HCT116 (cell line): ENCODE measurements around the gene SLC16A3.
A peak's percentile ranks its signal among the peaks of the same experiment; 100 is the strongest.

Experiments
- EGR1 ChIP-seq: IDR thresholded peaks from 2 replicates; pipeline ENCODE4 v1.6.1; 2012; ENCODE audit warnings: low read depth
- EZH2 ChIP-seq: fragments of 200-600 bp; sonication (generic); IDR thresholded peaks from 2 replicates; pipeline ENCODE4 v1.6.1; 2017; ENCODE audit warnings: antibody characterized with exemption, mixed run types
- EZH2phosphoT487 ChIP-seq: fragments of 200-600 bp; IDR thresholded peaks from 2 replicates; pipeline ENCODE4 v1.6.1; 2018; ENCODE audit warnings: antibody characterized with exemption, borderline replicate concordance
- JUND ChIP-seq: IDR thresholded peaks from 2 replicates; pipeline ENCODE4 v1.6.1; 2012
- MAX ChIP-seq: IDR thresholded peaks from 2 replicates; pipeline ENCODE4 v1.6.1; 2012
- POLR2A ChIP-seq: IDR thresholded peaks from 2 replicates; pipeline ENCODE4 v1.7.0; 2011; ENCODE audit warnings: borderline replicate concordance; ENCODE audit not compliant: insufficient read depth, insufficient read length; ENCODE audit errors: extremely low read depth
- POLR2AphosphoS5 ChIP-seq: IDR thresholded peaks from 2 replicates; pipeline ENCODE4 v1.6.1; 2011; ENCODE audit warnings: mild to moderate bottlenecking, low read depth, low read length, moderate library complexity
- RAD21 ChIP-seq: IDR thresholded peaks from 2 replicates; pipeline ENCODE4 v1.6.1; 2012; ENCODE audit warnings: low read depth, mild to moderate bottlenecking
- SP1 ChIP-seq: IDR thresholded peaks from 2 replicates; pipeline ENCODE4 v1.6.1; 2012; ENCODE audit warnings: low read depth
- SRF ChIP-seq: IDR thresholded peaks from 2 replicates; pipeline ENCODE4 v1.6.1; 2012; ENCODE audit warnings: low read depth
- ZFX ChIP-seq: fragments of 450-650 bp; IDR thresholded peaks from 2 replicates; pipeline ENCODE4 v1.6.1; 2017
- ZNF274 ChIP-seq: fragments of 200-500 bp; sonication (Bioruptor generic); IDR thresholded peaks from 2 replicates; pipeline ENCODE4 v1.6.1; 2014; ENCODE audit warnings: mild to moderate bottlenecking, low read depth, low read length, inconsistent platforms
- TF ChIP-seq, protein P1 (sequence below), 3 experiments: fragments of 200-600 bp in 1 of 3; sonication (generic) in 1 of 3; IDR thresholded peaks in 2 of 3; conservative IDR thresholded peaks in 1 of 3; 2 replicates each; pipeline ENCODE4 v1.5.1; 2012 to 2017; ENCODE audit warnings: low read depth in 2 of 3, low read length in 2 of 3, antibody characterized with exemption in 1 of 3, borderline replicate concordance in 1 of 3, control low read depth in 1 of 3, mild to moderate bottlenecking in 1 of 3, mixed read lengths in 1 of 3, mixed run types in 1 of 3, moderate library complexity in 1 of 3; ENCODE audit not compliant: insufficient read depth in 1 of 3
- TF ChIP-seq, protein P2 (sequence below): IDR thresholded peaks from 2 replicates; pipeline ENCODE4 v1.6.1; 2012

GRCh38 chr17:82241926-82242697, 13.3 kb downstream of the SLC16A3 start:
- TF ChIP-seq POLR2A: no peak
- TF ChIP-seq, protein P1, sequence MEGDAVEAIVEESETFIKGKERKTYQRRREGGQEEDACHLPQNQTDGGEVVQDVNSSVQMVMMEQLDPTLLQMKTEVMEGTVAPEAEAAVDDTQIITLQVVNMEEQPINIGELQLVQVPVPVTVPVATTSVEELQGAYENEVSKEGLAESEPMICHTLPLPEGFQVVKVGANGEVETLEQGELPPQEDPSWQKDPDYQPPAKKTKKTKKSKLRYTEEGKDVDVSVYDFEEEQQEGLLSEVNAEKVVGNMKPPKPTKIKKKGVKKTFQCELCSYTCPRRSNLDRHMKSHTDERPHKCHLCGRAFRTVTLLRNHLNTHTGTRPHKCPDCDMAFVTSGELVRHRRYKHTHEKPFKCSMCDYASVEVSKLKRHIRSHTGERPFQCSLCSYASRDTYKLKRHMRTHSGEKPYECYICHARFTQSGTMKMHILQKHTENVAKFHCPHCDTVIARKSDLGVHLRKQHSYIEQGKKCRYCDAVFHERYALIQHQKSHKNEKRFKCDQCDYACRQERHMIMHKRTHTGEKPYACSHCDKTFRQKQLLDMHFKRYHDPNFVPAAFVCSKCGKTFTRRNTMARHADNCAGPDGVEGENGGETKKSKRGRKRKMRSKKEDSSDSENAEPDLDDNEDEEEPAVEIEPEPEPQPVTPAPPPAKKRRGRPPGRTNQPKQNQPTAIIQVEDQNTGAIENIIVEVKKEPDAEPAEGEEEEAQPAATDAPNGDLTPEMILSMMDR (IDR thresholded peaks at IDR 0.05 in 2 of 3, conservative IDR thresholded peaks at IDR 0.05 in 1 of 3; ENCODE audit: borderline replicate concordance in 1 of 3, insufficient read depth in 1 of 3, low read depth in 2 of 3, low read length in 2 of 3): no peak
- TF ChIP-seq SRF: no peak
- peak; percentile 6; the same call in 1 of the 2 replicates for TF ChIP-seq JUND
- no peak for TF ChIP-seq EGR1
- TF ChIP-seq EZH2phosphoT487: no peak
- no peak for TF ChIP-seq RAD21
- no peak for TF ChIP-seq EZH2
- TF ChIP-seq ZNF274: no peak
- peak; percentile 72 for TF ChIP-seq POLR2AphosphoS5
- TF ChIP-seq, protein P2, sequence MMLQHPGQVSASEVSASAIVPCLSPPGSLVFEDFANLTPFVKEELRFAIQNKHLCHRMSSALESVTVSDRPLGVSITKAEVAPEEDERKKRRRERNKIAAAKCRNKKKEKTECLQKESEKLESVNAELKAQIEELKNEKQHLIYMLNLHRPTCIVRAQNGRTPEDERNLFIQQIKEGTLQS: no peak
- TF ChIP-seq MAX: peak; percentile 27; the same call in 1 of the 2 replicates
- no peak for TF ChIP-seq SP1
- TF ChIP-seq ZFX: 0 out of 2 replicates have a peak, but pooled peaks have one; percentile 1
